ENCODE data around the gene JAZF1.

Gene JAZF1

GRCh38 chr7:28192786-28193585 lies 12.4 kb upstream of the JAZF1 start:
- H3K27ac ChIP-seq = no peak overlapping the region
- H3K4me3 ChIP-seq = no peak overlapping the region

DNA sequence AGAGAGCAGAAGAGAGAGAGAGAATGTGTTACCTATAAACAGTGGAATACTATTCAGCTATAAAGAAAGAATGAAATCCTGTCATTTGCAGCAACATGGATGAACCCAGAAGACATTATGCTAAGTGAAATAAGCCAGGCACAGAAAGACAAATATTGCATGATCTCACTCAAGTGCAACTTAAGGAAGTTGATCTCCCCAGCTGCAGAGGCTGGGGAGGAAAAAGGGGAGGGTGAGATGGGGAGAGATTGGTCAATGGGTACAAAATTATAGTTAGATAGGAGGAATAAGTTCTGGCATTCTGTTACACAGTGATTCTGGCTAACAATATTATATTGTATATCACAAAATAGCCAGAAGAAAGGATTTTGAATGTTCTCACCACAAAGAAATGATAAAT lies 11.2 kb upstream of the JAZF1 start:
- Histone ChIP-seq H3K27ac (no peak overlapping the region), H3K4me3 (no peak overlapping the region)

DNA sequence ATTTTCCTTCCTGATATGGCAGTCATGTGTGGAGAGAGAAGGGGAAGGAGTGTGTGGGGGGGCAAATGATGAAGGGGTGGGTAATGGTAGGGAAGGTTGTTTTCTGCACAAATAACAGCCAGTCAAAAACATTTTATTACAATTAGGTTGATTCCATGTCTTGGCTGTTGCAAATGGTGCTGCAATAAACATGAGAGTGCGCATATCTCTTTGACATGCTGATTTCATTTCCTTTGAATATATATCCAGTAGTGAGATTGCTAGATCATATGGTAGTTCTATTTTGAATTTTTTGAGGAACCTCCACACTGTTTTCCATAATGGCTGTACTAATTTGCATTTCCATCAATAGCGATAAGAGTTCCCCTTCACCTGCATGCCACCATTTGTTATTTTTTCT lies 10.6 kb upstream of the JAZF1 start:
- no peak overlapping the region for H3K27ac ChIP-seq
- H3K4me3 ChIP-seq = no peak overlapping the region

DNA sequence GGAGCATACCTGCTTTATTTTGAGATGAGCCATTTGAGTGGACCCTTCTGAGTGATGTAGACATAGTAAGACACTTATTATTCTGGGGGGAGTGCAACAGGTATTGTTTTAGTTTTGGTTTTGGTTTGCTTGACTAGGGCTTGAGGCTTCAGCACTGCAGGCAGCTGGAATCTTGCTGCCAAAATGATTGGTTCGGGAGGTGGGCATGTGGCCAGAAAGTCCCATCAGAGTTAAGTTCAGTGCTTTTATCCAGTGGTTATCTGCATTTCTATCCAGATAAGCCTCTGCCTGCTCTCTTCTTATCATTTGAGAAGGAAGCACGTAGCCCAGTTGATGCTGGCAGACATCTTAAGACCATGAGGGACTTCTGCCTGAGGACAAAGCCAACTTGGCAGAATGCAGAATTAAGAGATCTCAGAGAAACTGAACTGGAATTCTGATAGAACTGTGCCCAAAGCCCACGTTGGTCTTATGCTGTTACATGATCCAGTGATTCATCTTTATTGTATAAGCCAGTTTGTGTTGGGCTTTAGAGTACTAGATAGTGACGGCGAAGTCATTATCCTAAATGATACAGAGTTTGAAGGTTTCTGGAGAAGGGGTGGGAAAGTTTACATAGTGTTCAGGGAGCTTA lies 9.6 kb upstream of the JAZF1 start:
- no peak overlapping the region for H3K4me3 ChIP-seq

DNA sequence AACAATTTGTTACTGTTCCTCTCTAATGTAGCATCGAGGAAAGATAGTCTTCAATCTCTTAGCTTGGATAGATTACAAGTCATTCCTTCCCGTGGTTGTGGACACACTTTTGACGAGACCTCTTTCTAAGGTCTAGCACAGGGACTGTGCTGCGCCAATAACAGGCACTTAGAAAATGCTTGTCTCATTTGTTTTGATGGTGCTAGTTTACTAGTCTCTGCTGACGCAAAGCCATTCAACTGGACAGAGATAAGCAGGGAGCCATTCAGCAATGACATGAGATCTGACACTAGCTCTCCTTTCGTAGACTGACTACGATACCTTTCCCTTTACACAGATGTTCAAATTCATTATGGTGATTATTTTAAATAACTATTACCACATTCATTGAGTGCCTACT lies 6.4 kb upstream of the JAZF1 start:
- H3K27ac ChIP-seq = no peak overlapping the region
- no peak overlapping the region for H3K4me3 ChIP-seq

More for the DNA sequence above, 9.6 kb upstream of the JAZF1 start:
- H3K27ac ChIP-seq = no peak overlapping the region

GRCh38 chr7:28183627-28184026 lies 3.0 kb upstream of the JAZF1 start:
- H3K4me3 ChIP-seq = no peak overlapping the region
- no peak overlapping the region for H3K27ac ChIP-seq

DNA sequence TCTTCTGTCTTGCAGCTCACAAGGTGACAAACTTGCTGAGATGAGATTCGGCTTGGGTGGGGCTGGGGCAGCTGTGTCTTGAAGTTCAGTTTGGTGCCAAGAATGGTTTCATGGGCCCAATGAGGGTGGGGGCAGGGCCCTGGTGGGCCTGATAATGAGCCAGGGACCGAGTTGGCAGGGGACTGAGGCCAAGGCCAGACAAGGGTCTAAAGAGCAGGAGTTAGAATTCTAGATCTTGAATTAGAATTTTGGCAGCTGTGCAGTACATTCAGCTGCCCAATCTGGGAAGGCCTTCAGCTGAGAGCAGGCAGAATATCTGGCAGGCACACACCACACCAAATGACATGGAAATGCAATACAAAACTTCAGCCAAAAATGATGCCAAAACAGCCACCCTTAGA lies 1.5 kb upstream of the JAZF1 start:
- Histone ChIP-seq H3K27ac (no peak overlapping the region), H3K4me3 (no peak overlapping the region)

DNA sequence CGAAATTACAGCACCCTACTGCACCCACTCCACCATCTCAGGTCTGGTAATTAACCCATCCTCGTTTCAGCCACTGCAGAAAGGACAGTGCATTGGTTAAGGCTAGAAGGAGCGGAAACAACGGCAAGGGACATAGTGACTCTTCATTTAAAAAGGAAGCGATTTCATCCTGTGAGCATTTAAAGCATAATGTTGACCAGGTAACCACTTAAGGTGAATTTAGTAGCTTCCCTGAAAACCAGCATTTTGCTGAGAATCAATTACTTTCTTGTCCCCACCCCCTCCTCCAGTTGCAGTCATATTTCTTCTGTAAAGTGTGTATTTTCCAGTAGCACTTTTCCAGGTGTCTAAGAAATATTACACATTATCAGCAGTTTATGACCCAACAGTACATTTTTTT lies 821 bp upstream of the JAZF1 start:
- peak overlapping the region in 3 of 21 experiments; percentile 82 to 87 (median 85) for H3K27ac ChIP-seq
- peak overlapping the region in 1 of 7 experiments; percentile 78 for H3K4me3 ChIP-seq

DNA sequence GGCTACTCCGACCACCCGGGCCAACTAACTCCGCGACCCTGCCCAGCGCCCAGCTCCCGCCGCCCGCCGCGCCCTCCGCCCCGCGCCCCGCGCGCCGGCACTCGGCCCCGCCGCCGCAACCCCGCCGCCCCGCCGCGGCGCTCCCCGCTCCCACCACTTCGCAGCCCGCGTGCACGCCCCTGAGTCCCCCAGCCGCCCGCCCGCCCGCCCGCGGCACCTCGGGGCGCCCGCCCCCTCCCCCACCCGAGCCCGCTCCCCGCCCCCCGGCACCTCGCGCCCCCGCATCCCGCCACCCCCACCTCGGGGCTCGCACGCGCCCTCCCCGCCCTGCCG lies 598 bp downstream of the JAZF1 start:
- Histone ChIP-seq H3K27ac (peak overlapping the region; percentile 23 to 91 (median 81)), H3K4me3 (peak overlapping the region; percentile 49 to 92 (median 74))

GRCh38 chr7:28179120-28180030 lies 1.2 kb downstream of the JAZF1 start:
- H3K27ac ChIP-seq = peak overlapping the region in 20 of 21 experiments; percentile 6 to 91 (median 78)
- H3K4me3 ChIP-seq = peak overlapping the region; percentile 48 to 92 (median 74)

GRCh38 chr7:28178599-28178998 lies 2.0 kb downstream of the JAZF1 start:
- H3K27ac ChIP-seq = peak overlapping the region in 12 of 21 experiments; percentile 76 to 91 (median 82)
- H3K4me3 ChIP-seq = peak overlapping the region in 6 of 7 experiments; percentile 69 to 92 (median 76)

- Histone ChIP-seq H3K4me3 (no peak overlapping the region), H3K27ac (no peak overlapping the region)
Measured at GRCh38 chr7:28177836-28178235, 2.8 kb downstream of the JAZF1 start.

DNA sequence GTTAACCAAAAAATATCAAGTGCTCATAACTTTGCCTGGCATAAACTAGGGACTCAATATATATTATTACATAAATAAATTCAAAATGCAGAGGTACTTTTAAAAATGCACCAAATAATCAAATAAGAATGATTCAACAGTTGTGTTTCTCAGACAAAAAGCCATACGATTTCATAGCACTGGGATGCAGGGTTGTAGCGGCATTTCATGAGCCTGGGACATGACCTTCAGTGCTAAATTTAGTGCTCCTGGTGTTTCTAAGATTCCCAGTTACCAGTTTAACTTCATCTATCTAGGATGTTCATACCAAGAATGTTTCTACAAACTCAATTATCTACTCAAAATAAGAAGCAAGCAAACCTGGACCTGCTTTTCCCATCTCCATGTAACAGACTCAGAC lies 4.0 kb downstream of the JAZF1 start:
- H3K27ac ChIP-seq = no peak overlapping the region
- no peak overlapping the region for H3K4me3 ChIP-seq

DNA sequence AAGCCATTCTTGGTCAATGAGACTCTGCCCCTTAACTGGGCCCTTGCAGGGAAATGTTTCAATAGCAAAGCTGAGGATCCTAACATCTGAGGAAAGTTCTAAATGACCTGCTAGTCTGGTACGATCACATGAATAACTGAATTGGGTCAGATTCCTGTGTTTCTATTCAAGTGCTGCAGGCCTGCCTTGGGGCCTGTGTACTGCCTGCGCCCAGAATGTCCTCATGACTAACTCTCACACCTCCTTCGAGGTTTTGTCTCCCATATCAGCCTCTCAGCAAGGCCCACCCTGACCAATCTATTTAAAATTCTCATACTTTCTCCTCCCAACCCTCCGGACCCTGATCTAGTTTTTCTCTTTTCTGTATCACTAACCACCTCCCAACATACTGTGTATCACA lies 4.4 kb downstream of the JAZF1 start:
- Histone ChIP-seq H3K27ac (no peak overlapping the region), H3K4me3 (no peak overlapping the region)

- Histone ChIP-seq H3K4me3 (no peak overlapping the region), H3K27ac (no peak overlapping the region)
Measured at GRCh38 chr7:28174901-28175661, 5.5 kb downstream of the JAZF1 start.

DNA sequence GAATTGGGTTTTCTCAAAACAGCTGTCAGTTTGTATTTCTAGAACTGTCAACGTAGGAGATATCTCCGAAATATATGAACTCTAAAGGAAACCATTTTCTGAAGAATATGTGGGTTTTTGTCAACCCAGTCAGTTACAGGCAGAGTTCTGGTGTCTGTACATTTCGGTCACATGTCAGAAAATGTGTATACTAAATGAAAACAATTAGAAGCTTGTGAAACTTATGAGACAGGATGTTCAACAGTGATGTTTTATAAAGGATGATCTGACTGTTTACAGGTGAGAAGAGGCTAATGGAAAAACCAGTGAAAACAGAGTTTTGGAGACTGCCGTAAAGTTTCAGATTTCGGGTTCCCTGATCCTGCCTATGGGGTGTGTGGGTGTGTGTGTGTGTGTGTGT lies 6.2 kb downstream of the JAZF1 start:
- Histone ChIP-seq H3K27ac (no peak overlapping the region), H3K4me3 (no peak overlapping the region)

- Histone ChIP-seq H3K27ac (no peak overlapping the region), H3K4me3 (no peak overlapping the region)
Measured at GRCh38 chr7:28173531-28173930, 7.1 kb downstream of the JAZF1 start.

- H3K27ac ChIP-seq = no peak overlapping the region
Measured at GRCh38 chr7:28172958-28173357, 7.6 kb downstream of the JAZF1 start.

GRCh38 chr7:28170701-28171100 lies 9.9 kb downstream of the JAZF1 start:
- H3K4me3 ChIP-seq = no peak overlapping the region
- H3K27ac ChIP-seq = no peak overlapping the region

More at GRCh38 chr7:28172958-28173357, 7.6 kb downstream of the JAZF1 start:
- H3K4me3 ChIP-seq = no peak overlapping the region

GRCh38 chr7:28169230-28169629 lies 11.4 kb downstream of the JAZF1 start:
- Histone ChIP-seq H3K4me3 (no peak overlapping the region), H3K27ac (no peak overlapping the region)
